Activated T-helper 1 cell treated with anti-CD3 and anti-CD28 coated beads, Interleukin-12 subunit alpha, Interleukin-12 subunit beta, Interleukin-2, Interleukin-4 antibody, amounts not matched to agents 30 ng/mL and 10 ng/mL and 1 ng/mL, durations not matched to agents 14 hours and 24 hours and 36 hours (primary cell): ENCODE data around the gene SLC17A3. TPM values are rescaled to one million over a fixed set of nuclear protein-coding genes. Genes with fewer than 3 reads are reported as not detected.

Source experiments
- DNase-seq: peaks from one replicate; pipeline ENCODE4 v3.0.0; 2021; ENCODE audit warnings: low spot score
- H3K27ac Mint-ChIP-seq: one replicate; pipeline ENCODE4 v1.8.0; 2021; ENCODE audit warnings: mild to moderate bottlenecking, mixed read lengths
- H3K27me3 Mint-ChIP-seq: one replicate; pipeline ENCODE4 v1.8.0; 2022; ENCODE audit warnings: mild to moderate bottlenecking, moderate library complexity, mixed read lengths; ENCODE audit not compliant: insufficient read depth
- H3K36me3 Mint-ChIP-seq: one replicate; pipeline ENCODE4 v1.8.0; 2021; ENCODE audit warnings: low read depth, mixed read lengths
- H3K4me1 Mint-ChIP-seq: one replicate; pipeline ENCODE4 v1.8.0; 2021; ENCODE audit warnings: low read depth, mixed read lengths
- H3K4me3 Mint-ChIP-seq: one replicate; pipeline ENCODE4 v1.8.0; 2021; ENCODE audit warnings: mild to moderate bottlenecking, moderate library complexity, mixed read lengths
- H3K9me3 Mint-ChIP-seq: one replicate; pipeline ENCODE4 v1.8.0; 2021; ENCODE audit warnings: mixed read lengths
- intact Hi-C: fragments of 100-400 bp; cut with micrococcal nuclease; formaldehyde crosslinking; loops from one replicate; pipeline ENCODE4 v1.15.1; 2024
- total RNA-seq: library from RNA; stranded (reverse); gene quantifications from 2 replicates; pipeline ENCODE4 v1.2.3, GENCODE V29; 2022

SLC17A3 gene
- total RNA-seq, 1 donor from 2014 or later, result 0.21 TPM

- H3K27ac Mint-ChIP-seq, result no peak overlapping the region
- intact Hi-C loops, result no loop called here
- H3K27me3 Mint-ChIP-seq, result peaks cover 2% of the 10 kb centered on the region
- H3K9me3 Mint-ChIP-seq, result no peaks in the 10 kb centered on the region
- no peaks in the 10 kb centered on the region for H3K36me3 Mint-ChIP-seq
- no peak for DNase-seq
- H3K4me3 Mint-ChIP-seq, result no peak overlapping the region
- no peaks in the 10 kb centered on the region for H3K4me1 Mint-ChIP-seq
These were observed 26.8 kb upstream of the SLC17A3 start for GRCh38 chr6:25900843-25901242.

- no peak for DNase-seq
- Mint-ChIP-seq H3K27me3 (peaks cover 2% of the 10 kb centered on the region), H3K4me3 (no peak overlapping the region), H3K36me3 (no peaks in the 10 kb centered on the region), H3K27ac (no peak overlapping the region), H3K9me3 (no peaks in the 10 kb centered on the region), H3K4me1 (no peaks in the 10 kb centered on the region)
- intact Hi-C loops, result no loop called here
These were observed 25.8 kb upstream of the SLC17A3 start for GRCh38 chr6:25899580-25900408.

GRCh38 chr6:25899123-25899522, 25.1 kb upstream of the SLC17A3 start:
- peaks cover 2% of the 10 kb centered on the region for H3K27me3 Mint-ChIP-seq
- H3K9me3 Mint-ChIP-seq, result no peaks in the 10 kb centered on the region
- DNase-seq, result no peak
- H3K36me3 Mint-ChIP-seq, result no peaks in the 10 kb centered on the region
- intact Hi-C loops, result no loop called here
- H3K4me1 Mint-ChIP-seq, result no peaks in the 10 kb centered on the region
- no peak overlapping the region for H3K4me3 Mint-ChIP-seq
- H3K27ac Mint-ChIP-seq, result no peak overlapping the region

GRCh38 chr6:25898289-25898977, 24.4 kb upstream of the SLC17A3 start:
- H3K4me3 Mint-ChIP-seq, result no peak overlapping the region
- H3K9me3 Mint-ChIP-seq, result no peaks in the 10 kb centered on the region
- intact Hi-C loops, result no loop called here
- H3K4me1 Mint-ChIP-seq, result no peaks in the 10 kb centered on the region
- H3K27ac Mint-ChIP-seq, result no peak overlapping the region
- H3K36me3 Mint-ChIP-seq, result no peaks in the 10 kb centered on the region
- DNase-seq, result no peak
- H3K27me3 Mint-ChIP-seq, result peaks cover 2% of the 10 kb centered on the region

- H3K36me3 Mint-ChIP-seq, result no peaks in the 10 kb centered on the region
- intact Hi-C loops, result no loop called here
- H3K27ac Mint-ChIP-seq, result no peak overlapping the region
- no peak overlapping the region for H3K4me3 Mint-ChIP-seq
- H3K9me3 Mint-ChIP-seq, result no peaks in the 10 kb centered on the region
- H3K4me1 Mint-ChIP-seq, result no peaks in the 10 kb centered on the region
- peaks cover 5% of the 10 kb centered on the region for H3K27me3 Mint-ChIP-seq
- no peak for DNase-seq
These were observed 22.2 kb upstream of the SLC17A3 start for GRCh38 chr6:25896252-25896651.

GRCh38 chr6:25895771-25896170, 21.7 kb upstream of the SLC17A3 start:
- Mint-ChIP-seq H3K27ac (no peak overlapping the region), H3K36me3 (no peaks in the 10 kb centered on the region), H3K27me3 (peaks cover 5% of the 10 kb centered on the region), H3K4me1 (no peaks in the 10 kb centered on the region), H3K4me3 (no peak overlapping the region), H3K9me3 (no peaks in the 10 kb centered on the region)
- intact Hi-C loops, result no loop called here
- DNase-seq, result no peak

GRCh38 chr6:25893778-25894177, 19.7 kb upstream of the SLC17A3 start:
- no peaks in the 10 kb centered on the region for H3K36me3 Mint-ChIP-seq
- intact Hi-C loops, result no loop called here
- DNase-seq, result no peak
- no peak overlapping the region for H3K27ac Mint-ChIP-seq
- H3K9me3 Mint-ChIP-seq, result no peaks in the 10 kb centered on the region
- H3K4me3 Mint-ChIP-seq, result no peak overlapping the region
- peaks cover 7% of the 10 kb centered on the region for H3K27me3 Mint-ChIP-seq
- H3K4me1 Mint-ChIP-seq, result peaks cover 10% of the 10 kb centered on the region

GRCh38 chr6:25892877-25893276, 18.8 kb upstream of the SLC17A3 start:
- H3K4me3 Mint-ChIP-seq, result no peak overlapping the region
- H3K27ac Mint-ChIP-seq, result no peak overlapping the region
- no peaks in the 10 kb centered on the region for H3K36me3 Mint-ChIP-seq
- H3K27me3 Mint-ChIP-seq, result peaks cover 7% of the 10 kb centered on the region
- intact Hi-C loops, result no loop called here
- H3K9me3 Mint-ChIP-seq, result no peaks in the 10 kb centered on the region
- DNase-seq, result no peak
- H3K4me1 Mint-ChIP-seq, result peaks cover 10% of the 10 kb centered on the region

GRCh38 chr6:25889877-25890853, 16.1 kb upstream of the SLC17A3 start:
- H3K9me3 Mint-ChIP-seq, result no peaks in the 10 kb centered on the region
- DNase-seq, result no peak
- H3K27ac Mint-ChIP-seq, result no peak overlapping the region
- H3K27me3 Mint-ChIP-seq, result peaks cover 7% of the 10 kb centered on the region
- intact Hi-C loops, result loop anchor here (2.0 kb wide), 2 partner anchors 101 to 169 kb away; no protein-coding TSS in a partner anchor
- peaks cover 10% of the 10 kb centered on the region for H3K4me1 Mint-ChIP-seq
- no peak overlapping the region for H3K4me3 Mint-ChIP-seq
- no peaks in the 10 kb centered on the region for H3K36me3 Mint-ChIP-seq

GRCh38 chr6:25888626-25889025, 14.6 kb upstream of the SLC17A3 start:
- intact Hi-C loops, result no loop called here
- Mint-ChIP-seq H3K4me3 (no peak overlapping the region), H3K27ac (no peak overlapping the region), H3K36me3 (no peaks in the 10 kb centered on the region), H3K9me3 (no peaks in the 10 kb centered on the region), H3K4me1 (peaks cover 10% of the 10 kb centered on the region), H3K27me3 (peaks cover 7% of the 10 kb centered on the region)
- DNase-seq, result no peak

- H3K27ac Mint-ChIP-seq, result no peak overlapping the region
These were observed 12.0 kb upstream of the SLC17A3 start for GRCh38 chr6:25886066-25886465.

GRCh38 chr6:25883991-25884390, 9.9 kb upstream of the SLC17A3 start:
- no peak for DNase-seq
- Mint-ChIP-seq H3K36me3 (no peaks in the 10 kb centered on the region), H3K4me1 (peaks cover 13% of the 10 kb centered on the region), H3K9me3 (no peaks in the 10 kb centered on the region), H3K4me3 (no peak overlapping the region), H3K27me3 (peaks cover 2% of the 10 kb centered on the region), H3K27ac (no peak overlapping the region)
- intact Hi-C loops, result no loop called here

More at GRCh38 chr6:25886066-25886465, 12.0 kb upstream of the SLC17A3 start:
- Mint-ChIP-seq H3K27me3 (peaks cover 2% of the 10 kb centered on the region), H3K4me3 (no peak overlapping the region), H3K4me1 (peaks cover 22% of the 10 kb centered on the region), H3K36me3 (no peaks in the 10 kb centered on the region), H3K9me3 (no peaks in the 10 kb centered on the region)
- intact Hi-C loops, result no loop called here
- DNase-seq, result no peak
